IPS-15b (cell line): ENCODE measurements around the gene PXT1.
"Not testable (repeated sequence)": the region's sequence is repeated elsewhere in the genome, so short reads cannot be mapped to it uniquely, and the experiment has no call there.

ENCODE experiments used
- H3K27me3 ChIP-seq: one replicate; pipeline ENCODE4 v1.6.1; 2013; ENCODE audit warnings: low read length; ENCODE audit not compliant: control insufficient read depth, insufficient read depth
- H3K36me3 ChIP-seq: one replicate; pipeline ENCODE4 v1.6.1; 2013; ENCODE audit warnings: low read length; ENCODE audit not compliant: control insufficient read depth, insufficient read depth
- H3K4me1 ChIP-seq: one replicate; pipeline ENCODE4 v1.6.1; 2013; ENCODE audit warnings: mild to moderate bottlenecking, low read length; ENCODE audit not compliant: control insufficient read depth, insufficient read depth
- H3K4me3 ChIP-seq: one replicate; pipeline ENCODE4 v1.5.1; 2013; ENCODE audit warnings: low read depth, low read length
- H3K9ac ChIP-seq: one replicate; pipeline ENCODE4 v1.6.1; 2013; ENCODE audit warnings: low read depth, mild to moderate bottlenecking, low read length
- H3K9me3 ChIP-seq: one replicate; pipeline ENCODE4 v1.6.1; 2013; ENCODE audit warnings: mild to moderate bottlenecking, low read length; ENCODE audit not compliant: control insufficient read depth, insufficient read depth

PXT1 gene

DNA sequence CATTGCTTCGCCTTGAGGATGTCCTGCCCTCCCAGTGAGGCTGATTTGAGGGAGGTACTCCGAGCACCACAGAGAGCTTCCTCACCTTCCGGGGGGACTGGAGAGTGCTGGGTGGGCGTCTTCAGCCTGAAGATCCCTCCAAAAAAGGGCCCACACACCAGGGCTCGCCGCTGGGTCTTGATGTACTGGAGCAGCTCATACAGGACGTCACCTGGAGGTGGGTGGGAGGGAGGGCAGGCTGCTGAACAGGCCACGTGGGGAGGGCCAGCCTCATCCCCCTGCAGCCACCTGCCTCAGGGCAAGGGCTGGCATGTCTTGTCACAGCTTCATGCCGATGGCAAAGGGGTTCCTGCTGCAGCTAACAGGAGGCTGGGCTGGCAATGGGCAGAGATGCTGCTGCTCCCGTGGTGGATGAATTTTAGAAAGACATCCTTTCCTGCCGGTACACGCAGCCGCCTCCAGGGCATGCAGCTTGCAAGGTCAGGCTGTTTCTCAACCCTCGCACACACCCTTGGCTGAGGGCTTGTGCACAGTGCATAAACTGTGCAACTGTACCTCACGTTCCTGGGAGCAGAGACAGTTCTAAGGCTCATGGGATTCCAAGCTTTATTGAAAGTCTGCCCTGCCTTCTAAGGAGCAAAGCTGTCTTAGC, 69.2 kb downstream of the PXT1 start:
- no peaks in the 10 kb centered on the region for H3K27me3 ChIP-seq
- H3K4me3 ChIP-seq = no peak overlapping the region
- no peaks in the 10 kb centered on the region for H3K36me3 ChIP-seq
- H3K4me1 ChIP-seq = no peaks in the 10 kb centered on the region
- H3K9me3 ChIP-seq = no peaks in the 10 kb centered on the region
- H3K9ac ChIP-seq = no peak overlapping the region

DNA sequence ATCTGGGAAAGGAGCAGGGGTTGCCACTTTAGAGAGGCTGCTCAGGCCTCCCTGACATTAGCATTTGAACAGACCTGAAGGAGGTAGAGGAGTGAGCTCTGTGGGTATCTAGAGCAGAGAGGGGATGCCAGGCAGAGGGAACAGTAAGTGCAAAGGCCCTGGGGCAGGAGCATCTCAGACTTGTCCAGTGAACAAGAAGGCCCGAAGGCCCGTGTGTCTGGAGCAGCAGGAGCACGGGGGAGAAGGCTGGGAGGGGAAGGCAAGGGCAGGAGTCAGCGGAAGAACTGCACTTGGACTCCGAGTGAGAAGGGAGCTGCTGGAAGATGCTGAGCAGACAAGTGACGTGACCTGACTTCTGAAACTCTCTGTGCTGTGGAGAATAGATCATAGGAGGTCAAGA, 70.6 kb downstream of the PXT1 start:
- no peaks in the 10 kb centered on the region for H3K27me3 ChIP-seq

DNA sequence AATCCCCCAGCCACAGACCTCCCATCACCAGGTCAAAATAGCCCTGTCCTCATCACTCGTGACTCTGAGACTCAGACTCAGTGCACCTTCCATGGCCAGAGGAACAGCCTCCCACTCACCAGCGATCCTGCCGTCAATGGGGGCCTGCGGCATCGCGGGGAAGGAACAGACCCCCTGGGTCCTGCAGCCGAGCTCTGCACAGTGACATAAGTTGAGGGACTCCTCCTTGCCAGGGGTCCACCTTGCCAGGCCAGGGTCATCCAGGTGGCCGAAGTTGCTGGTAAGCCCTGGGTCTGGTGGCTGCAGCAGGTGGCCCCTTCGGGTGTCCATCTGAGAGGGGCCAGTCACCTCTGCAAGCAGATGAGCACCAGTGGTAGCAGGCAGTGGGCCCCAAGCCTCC, 71.4 kb downstream of the PXT1 start:
- H3K27me3 ChIP-seq = no peaks in the 10 kb centered on the region
- H3K36me3 ChIP-seq = no peaks in the 10 kb centered on the region
- no peaks in the 10 kb centered on the region for H3K4me1 ChIP-seq
- no peak overlapping the region for H3K9ac ChIP-seq
- no peaks in the 10 kb centered on the region for H3K9me3 ChIP-seq
- H3K4me3 ChIP-seq = no peak overlapping the region

More for the DNA sequence above, 70.6 kb downstream of the PXT1 start:
- no peak overlapping the region for H3K9ac ChIP-seq
- no peaks in the 10 kb centered on the region for H3K4me1 ChIP-seq
- no peaks in the 10 kb centered on the region for H3K9me3 ChIP-seq
- H3K36me3 ChIP-seq = no peaks in the 10 kb centered on the region
- H3K4me3 ChIP-seq = no peak overlapping the region

DNA sequence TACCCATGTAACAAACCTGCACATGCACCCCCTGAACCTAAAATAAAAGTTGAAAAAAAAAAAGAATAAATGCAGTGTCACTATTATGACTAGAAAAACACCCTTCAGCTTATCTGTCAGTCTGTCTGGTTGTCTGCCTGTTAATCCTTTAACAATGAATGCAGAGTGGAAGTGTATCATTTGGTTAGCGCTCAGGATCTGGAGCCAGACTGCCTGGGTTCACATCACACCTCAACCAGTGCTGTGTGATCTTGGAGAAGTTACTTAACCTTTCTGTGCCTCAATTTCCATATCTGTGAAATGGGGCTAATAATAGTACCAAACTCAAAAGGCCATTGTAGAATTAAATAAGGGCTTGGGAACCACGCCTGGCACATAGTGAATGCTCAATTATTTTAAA, 72.0 kb downstream of the PXT1 start:
- Histone ChIP-seq H3K4me1 (no peaks in the 10 kb centered on the region), H3K9me3 (no peaks in the 10 kb centered on the region), H3K4me3 (no peak overlapping the region), H3K9ac (no peak overlapping the region), H3K27me3 (no peaks in the 10 kb centered on the region), H3K36me3 (no peaks in the 10 kb centered on the region)

DNA sequence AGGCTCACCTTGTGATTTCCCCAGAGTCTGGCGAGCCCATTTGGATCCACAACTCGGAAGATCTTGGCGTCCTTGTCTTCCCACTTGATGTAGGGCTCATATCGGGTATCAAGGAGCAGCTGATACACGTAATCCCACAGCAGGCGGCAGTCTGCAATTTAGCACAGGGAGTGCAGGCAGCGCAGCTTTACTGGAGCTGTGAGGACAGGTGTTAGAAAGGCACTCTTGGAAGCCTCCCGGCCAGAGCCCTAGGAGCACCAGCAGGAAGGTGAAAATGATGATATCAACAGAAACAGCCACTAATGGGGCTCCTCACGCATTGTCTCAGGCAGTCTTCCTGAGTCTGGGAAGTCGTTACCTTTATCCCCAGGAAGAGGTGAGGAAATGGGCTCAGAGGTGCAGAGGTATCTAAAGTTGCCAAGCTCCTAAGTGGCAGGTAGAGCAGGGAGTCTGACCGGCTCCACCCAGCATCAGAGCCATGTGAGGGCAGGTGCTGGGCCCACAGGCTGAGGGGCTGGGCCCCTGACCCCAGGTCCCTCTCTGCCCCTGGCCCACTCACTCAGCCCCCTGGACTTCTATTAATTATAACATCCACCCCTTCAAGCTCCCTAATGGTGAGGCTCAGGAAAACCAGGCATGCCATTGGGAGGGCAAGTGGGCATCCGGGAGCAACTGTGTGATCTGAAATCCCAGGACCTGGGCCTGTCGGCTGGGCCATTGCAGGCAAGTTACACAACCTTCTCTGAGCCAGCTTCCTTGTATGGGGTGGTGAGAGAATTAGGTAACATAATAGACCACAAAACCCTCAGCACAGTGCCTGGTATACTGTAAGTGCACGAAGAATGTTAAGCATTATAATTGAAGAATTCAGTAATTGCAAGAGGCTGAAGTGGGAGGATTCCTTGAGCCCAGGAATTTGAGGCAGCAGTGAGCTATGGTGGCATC, 73.5 kb downstream of the PXT1 start:
- Histone ChIP-seq H3K4me3 (no peak overlapping the region), H3K9ac (no peak overlapping the region), H3K9me3 (no peaks in the 10 kb centered on the region), H3K36me3 (no peaks in the 10 kb centered on the region), H3K4me1 (no peaks in the 10 kb centered on the region), H3K27me3 (no peaks in the 10 kb centered on the region)

DNA sequence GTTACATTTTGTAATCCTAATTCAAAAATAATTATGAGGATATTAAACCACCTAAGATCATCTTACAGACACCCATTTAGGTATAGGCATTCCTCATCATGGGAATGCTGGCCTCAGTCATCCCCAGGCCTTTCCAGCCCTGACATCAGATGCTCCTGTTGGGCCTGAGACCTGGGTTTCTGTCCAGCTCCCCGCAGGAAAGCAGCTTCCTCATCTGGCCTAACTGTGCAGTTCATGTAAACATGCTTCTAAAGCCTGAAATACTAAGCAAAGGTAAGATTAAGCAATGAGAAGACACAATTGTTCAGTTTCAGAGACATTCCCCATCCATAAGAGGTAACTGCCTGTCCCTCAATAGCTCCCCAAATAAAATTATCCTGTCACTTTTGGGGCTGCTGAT, 74.2 kb downstream of the PXT1 start:
- Histone ChIP-seq H3K27me3 (no peaks in the 10 kb centered on the region), H3K9ac (no peak overlapping the region), H3K9me3 (no peaks in the 10 kb centered on the region), H3K36me3 (no peaks in the 10 kb centered on the region), H3K4me3 (no peak overlapping the region), H3K4me1 (no peaks in the 10 kb centered on the region)

DNA sequence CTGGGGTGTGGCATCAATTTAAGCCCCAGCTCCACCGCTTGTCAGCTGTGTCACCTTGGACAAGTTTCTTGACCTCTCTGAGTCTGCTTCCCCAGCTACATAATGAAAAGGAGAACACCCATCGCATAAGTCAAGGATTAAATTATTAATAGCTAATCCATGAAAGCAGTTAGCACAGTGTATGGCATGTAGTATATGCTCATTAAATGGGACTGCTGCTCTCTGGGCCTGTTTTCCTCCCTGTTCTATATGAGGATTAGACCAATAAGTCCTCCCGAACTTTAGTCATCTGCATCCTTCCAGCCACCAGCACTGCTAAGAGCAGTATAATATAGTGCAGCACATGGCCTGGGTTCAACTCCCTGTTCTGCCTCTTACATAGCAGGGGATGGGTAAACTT, 74.9 kb downstream of the PXT1 start:
- H3K4me1 ChIP-seq = no peaks in the 10 kb centered on the region
- H3K4me3 ChIP-seq = no peak overlapping the region
- H3K36me3 ChIP-seq = no peaks in the 10 kb centered on the region
- no peaks in the 10 kb centered on the region for H3K9me3 ChIP-seq
- H3K9ac ChIP-seq = no peak overlapping the region
- H3K27me3 ChIP-seq = no peaks in the 10 kb centered on the region

DNA sequence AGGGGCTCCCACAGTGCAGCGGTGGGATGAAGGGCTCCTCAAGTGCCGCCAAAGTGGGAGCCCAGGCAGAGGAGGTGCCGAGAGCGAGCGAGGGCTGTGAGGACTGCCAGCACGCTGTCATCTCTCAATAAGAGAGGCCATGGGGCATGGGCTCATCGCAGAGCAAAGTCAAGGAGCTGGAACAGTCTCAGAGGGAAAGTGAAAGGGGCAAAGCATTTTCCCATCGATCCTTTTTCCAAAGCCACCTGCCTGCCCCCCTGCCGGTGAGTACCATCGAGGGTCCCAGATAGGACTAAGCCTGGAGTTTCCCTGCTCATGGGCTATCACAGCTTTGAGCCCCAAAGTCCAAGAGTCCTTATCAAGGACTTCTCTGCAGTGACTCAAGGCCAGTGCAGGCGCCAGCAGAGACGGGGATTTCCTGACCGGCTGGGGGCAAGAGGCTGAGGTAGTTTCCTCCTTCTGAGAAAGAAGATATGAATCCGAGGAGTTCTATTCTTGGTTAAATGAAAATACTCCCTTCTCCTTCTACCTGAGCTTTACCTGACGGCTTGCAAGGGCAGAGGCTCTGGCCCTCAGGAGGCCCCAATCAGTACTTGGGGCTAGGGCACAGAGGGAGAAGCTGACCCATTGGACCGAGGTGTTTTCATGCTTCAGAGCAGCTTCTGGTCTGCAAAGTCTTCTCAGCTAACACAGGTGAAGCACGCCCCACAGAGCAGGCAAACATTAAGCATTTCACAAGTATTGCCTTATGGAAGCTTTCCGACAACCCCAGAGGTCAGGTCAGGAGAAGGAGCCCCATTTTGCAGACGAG, 77.8 kb downstream of the PXT1 start:
- Histone ChIP-seq H3K27me3 (no peaks in the 10 kb centered on the region), H3K9ac (no peak overlapping the region), H3K9me3 (no peaks in the 10 kb centered on the region), H3K4me1 (no peaks in the 10 kb centered on the region), H3K36me3 (no peaks in the 10 kb centered on the region), H3K4me3 (no peak overlapping the region)

DNA sequence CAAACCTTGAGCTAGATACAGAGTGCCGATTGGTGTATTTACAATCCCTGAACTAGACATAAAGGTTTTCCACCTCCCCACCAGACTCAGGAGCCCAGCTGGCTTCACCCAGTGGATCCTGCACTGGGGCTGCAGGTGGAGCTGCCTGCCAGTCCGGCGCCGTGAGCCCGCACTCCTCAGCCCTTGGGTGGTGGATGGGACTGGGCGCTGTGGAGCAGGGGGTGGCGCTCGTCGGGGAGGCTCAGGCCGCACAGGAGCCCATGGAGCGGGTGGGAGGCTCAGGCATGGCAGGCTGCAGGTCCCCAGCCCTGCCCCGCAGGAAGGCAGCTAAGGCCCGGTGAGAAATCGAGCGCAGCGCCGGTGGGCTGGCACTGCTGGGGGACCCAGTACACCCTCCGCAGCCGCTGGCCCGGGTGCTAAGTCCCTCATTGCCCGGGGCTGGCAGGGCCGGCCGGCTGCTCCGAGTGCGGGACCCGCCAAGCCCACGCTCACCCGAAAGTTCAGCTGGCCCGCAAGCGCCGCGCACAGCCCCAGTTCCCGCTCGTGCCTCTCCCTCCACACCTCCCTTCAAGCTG, 78.5 kb downstream of the PXT1 start:
- not testable (repeated sequence) for H3K9ac ChIP-seq, H3K4me1 ChIP-seq, H3K4me3 ChIP-seq, H3K27me3 ChIP-seq, H3K36me3 ChIP-seq, H3K9me3 ChIP-seq

DNA sequence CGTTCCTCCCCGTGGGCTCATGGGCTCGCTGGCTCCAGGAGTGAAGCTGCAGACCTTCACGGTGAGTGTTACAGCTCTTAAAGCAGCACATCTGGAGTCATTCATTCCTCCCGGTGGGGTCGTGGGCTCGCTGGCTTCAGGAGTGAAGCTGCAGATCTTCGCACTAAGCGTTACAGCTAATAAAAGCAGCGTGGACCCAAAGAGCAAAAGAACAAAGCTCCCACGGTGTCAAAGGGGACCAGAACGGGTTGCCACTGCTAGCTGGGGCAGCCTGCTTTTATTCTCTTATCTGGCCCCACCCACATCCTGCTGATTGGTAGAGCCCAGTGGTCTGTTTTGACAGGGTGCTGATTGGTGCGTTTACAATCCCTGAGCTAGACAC, 79.3 kb downstream of the PXT1 start:
- not testable (repeated sequence) for H3K4me3 ChIP-seq, H3K4me1 ChIP-seq, H3K36me3 ChIP-seq, H3K9me3 ChIP-seq, H3K27me3 ChIP-seq, H3K9ac ChIP-seq

DNA sequence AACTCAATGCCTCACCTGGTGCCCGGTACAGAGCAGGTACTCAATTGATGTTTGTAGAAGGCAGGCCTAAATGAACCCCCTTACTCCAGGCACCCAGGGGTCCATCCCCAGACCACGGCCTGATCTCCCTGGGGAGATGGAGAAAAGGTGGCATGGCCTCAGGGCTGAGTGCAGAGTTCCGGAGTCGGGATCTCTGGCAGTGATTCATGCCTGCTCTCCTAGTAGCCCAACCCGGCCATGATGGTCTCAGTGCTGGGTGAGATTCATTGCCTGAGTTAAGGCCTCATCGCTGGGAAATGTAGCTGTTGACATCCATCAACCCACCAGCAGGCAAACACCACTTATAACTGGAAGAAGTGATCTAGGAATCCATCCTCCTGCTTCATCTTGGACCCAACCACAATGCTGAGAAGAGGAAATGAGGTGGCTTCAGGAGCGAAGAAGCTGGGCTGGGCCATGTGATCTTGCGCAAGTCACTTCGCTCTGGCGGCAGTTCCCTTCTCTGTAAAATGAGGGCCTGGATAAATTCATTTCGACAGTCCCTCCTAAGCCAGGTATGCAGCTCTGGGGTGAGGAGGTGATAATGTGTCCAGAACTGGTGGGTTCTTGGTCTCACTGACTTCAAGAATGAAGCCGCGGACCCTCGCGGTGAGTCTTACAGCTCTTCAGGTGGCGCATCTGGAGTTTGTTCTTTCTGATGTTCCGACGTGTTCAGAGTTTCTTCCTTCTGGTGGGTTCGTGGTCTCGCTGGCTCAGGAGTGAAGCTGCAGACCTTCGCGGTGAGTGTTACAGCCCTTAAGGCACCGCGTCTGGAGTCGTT, 79.9 kb downstream of the PXT1 start:
- Histone ChIP-seq H3K36me3 (no peaks in the 10 kb centered on the region), H3K9ac (no peak overlapping the region), H3K9me3 (no peaks in the 10 kb centered on the region), H3K4me3 (no peak overlapping the region), H3K4me1 (no peaks in the 10 kb centered on the region), H3K27me3 (no peaks in the 10 kb centered on the region)
